NB4 (cell line): ENCODE results near the gene SEC16B.

Source experiments
- CTCF ChIP-seq: IDR thresholded peaks from one replicate; pipeline ENCODE4 v1.5.1; 2012; ENCODE audit warnings: low read depth, low read length
- MAX ChIP-seq: IDR thresholded peaks from 2 replicates; pipeline ENCODE4 v1.6.1; 2011; ENCODE audit warnings: low read depth, low read length
- MYC ChIP-seq: IDR thresholded peaks from 2 replicates; pipeline ENCODE4 v1.6.1; 2011; ENCODE audit warnings: low read depth, low read length
- POLR2A ChIP-seq: IDR thresholded peaks from 2 replicates; pipeline ENCODE4 v1.6.1; 2011; ENCODE audit warnings: mild to moderate bottlenecking; ENCODE audit not compliant: insufficient read length; ENCODE audit errors: extremely low read depth

GRCh38 chr1:177926201-177926600, 43.7 kb downstream of the SEC16B start:
- TF ChIP-seq CTCF (no peak), MAX (no peak), POLR2A (no peak), MYC (no peak)
